Mesangial cell (primary cell): ENCODE results near the gene PPIAL4G. TPM values are rescaled to one million over a fixed set of nuclear protein-coding genes. Genes with fewer than 3 reads are reported as not detected.

Experiments
- total RNA-seq: library from RNA; depleted of rRNA; stranded (reverse); fragments of >200 nt; gene quantifications from 2 replicates; pipeline ENCODE4 v1.2.3, GENCODE V29; 2015

PPIAL4G gene
- not detected in 2 replicates for total RNA-seq

DNA sequence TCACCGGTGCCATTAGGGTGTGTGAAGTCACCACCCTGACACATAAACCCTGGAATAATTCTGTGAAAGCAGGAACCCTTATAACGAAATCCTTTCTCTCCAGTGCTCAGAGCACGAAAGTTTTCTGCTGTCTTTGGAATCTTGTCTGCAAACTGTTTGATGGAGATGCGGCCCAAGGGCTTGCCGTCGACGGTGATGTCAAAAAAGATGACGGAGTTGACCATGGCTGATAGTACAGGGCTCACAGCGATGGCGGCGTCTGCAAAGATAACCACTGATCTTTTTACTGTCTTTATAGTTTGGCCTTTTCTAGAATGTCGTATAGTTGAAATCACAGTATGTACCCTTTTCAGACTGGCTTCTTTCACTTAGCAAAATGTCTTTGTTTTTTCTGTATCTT is at the start of gene PPIAL4G:
Gene PPIAL4G (minus strand): TSS at position 274 of the 400 bp plus-strand sequence. CDS start 50 bp downstream, at position 224.

Other genes starting within 250 kb of the PPIAL4G start
- 20.0 and 36.6 TPM in 2 replicates for gene NBPF14, start 112.7 kb upstream of the PPIAL4G start, total RNA-seq